HepG2 (cell line): Measurements from ENCODE around the gene PRSS33. TPM values are rescaled to one million over a fixed set of nuclear protein-coding genes. Genes with fewer than 3 reads are reported as not detected.

Source experiments
- EZH2 ChIP-seq: conservative IDR thresholded peaks from 2 replicates; pipeline ENCODE4 v1.6.1; 2012; ENCODE audit warnings: mild to moderate bottlenecking, low read depth, low read length, moderate library complexity
- FOSL1 ChIP-seq: sonication (generic); formaldehyde crosslinking; IDR thresholded peaks from 2 replicates; pipeline ENCODE4 v1.9.0; 2021; ENCODE audit warnings: missing genetic modification reagents, borderline replicate concordance
- GPN1 ChIP-seq: sonication (generic); formaldehyde crosslinking; IDR thresholded peaks from 2 replicates; pipeline ENCODE4 v1.5.1; 2020; ENCODE audit warnings: missing genetic modification reagents, borderline replicate concordance
- HCFC1 ChIP-seq: fragments of 150-350 bp; IDR thresholded peaks from 2 replicates; pipeline ENCODE4 v1.6.1; 2014; ENCODE audit warnings: low read depth, low read length
- HNF1B ChIP-seq: sonication (generic); formaldehyde crosslinking; IDR thresholded peaks from 2 replicates; pipeline ENCODE4 v1.5.1; 2020; ENCODE audit warnings: mild to moderate bottlenecking, moderate library complexity, missing genetic modification reagents
- KDM2A ChIP-seq: sonication (generic); formaldehyde crosslinking; IDR thresholded peaks from 2 replicates; pipeline ENCODE4 v1.4.0; 2020; ENCODE audit warnings: low read depth, missing genetic modification reagents, borderline replicate concordance
- KLF6 ChIP-seq: IDR thresholded peaks from 2 replicates; pipeline ENCODE4 v1.8.0; 2016; ENCODE audit warnings: missing biosample characterization, missing genetic modification reagents
- MXI1 ChIP-seq: IDR thresholded peaks from 3 replicates; pipeline ENCODE4 v1.6.1; 2012; ENCODE audit warnings: low read depth, low read length, inconsistent platforms, borderline replicate concordance
- NFYB ChIP-seq: sonication (generic); formaldehyde crosslinking; IDR thresholded peaks from 2 replicates; pipeline ENCODE4 v1.4.0; 2020; ENCODE audit warnings: missing genetic modification reagents
- SOX5 ChIP-seq: IDR thresholded peaks from 2 replicates; pipeline ENCODE4 v1.6.1; 2016; ENCODE audit warnings: borderline replicate concordance
- SP140L ChIP-seq: sonication (generic); formaldehyde crosslinking; IDR thresholded peaks from 2 replicates; pipeline ENCODE4 v1.4.0; 2020; ENCODE audit warnings: missing genetic modification reagents, borderline replicate concordance
- TOPORS ChIP-seq: sonication (generic); formaldehyde crosslinking; IDR thresholded peaks from 2 replicates; pipeline ENCODE4 v1.8.0; 2023; ENCODE audit warnings: mild to moderate bottlenecking, missing genetic modification reagents
- ZBTB49 ChIP-seq: sonication (generic); formaldehyde crosslinking; IDR thresholded peaks from 2 replicates; pipeline ENCODE4 v1.4.0; 2020; ENCODE audit warnings: missing genetic modification reagents, borderline replicate concordance
- ZNF274 ChIP-seq: sonication (generic); formaldehyde crosslinking; IDR thresholded peaks from 2 replicates; pipeline ENCODE4 v1.5.1; 2020; ENCODE audit warnings: mild to moderate bottlenecking, missing genetic modification reagents
- ZNF331 ChIP-seq: sonication (generic); formaldehyde crosslinking; IDR thresholded peaks from 2 replicates; pipeline ENCODE4 v1.4.0; 2020; ENCODE audit warnings: missing genetic modification reagents
- ZNF431 ChIP-seq: sonication (generic); formaldehyde crosslinking; IDR thresholded peaks from 2 replicates; pipeline ENCODE4 v1.9.0; 2022; ENCODE audit warnings: missing genetic modification reagents, low read depth, mild to moderate bottlenecking, borderline replicate concordance
- ZNF550 ChIP-seq: sonication (generic); formaldehyde crosslinking; IDR thresholded peaks from 2 replicates; pipeline ENCODE4 v1.4.0; 2020; ENCODE audit warnings: mild to moderate bottlenecking, missing genetic modification reagents, borderline replicate concordance
- ZNF678 ChIP-seq: sonication (generic); formaldehyde crosslinking; IDR thresholded peaks from 2 replicates; pipeline ENCODE4 v1.4.0; 2020; ENCODE audit warnings: mild to moderate bottlenecking, missing genetic modification reagents
- polyA plus RNA-seq, 8 experiments: library from polyadenylated mRNA; depleted of rRNA in 3 of 8; stranded (reverse) in 7 of 8; unstranded in 1 of 8; fragments of >200 nt; fragmentation: Illumina TruSeq in 4 of 8; extraction: Trizol in 4 of 8; gene quantifications; 2 replicates each; pipeline versions ENCODE4 v1.2.1 to v1.2.3, GENCODE V29; 2011 to 2016; ENCODE audit warnings: low read depth in 4 of 8, missing spikeins in 1 of 8, mixed read lengths in 1 of 8; ENCODE audit not compliant: insufficient read depth in 1 of 8
- total RNA-seq, 5 experiments: library from RNA; depleted of rRNA; stranded (reverse); fragments of >200 nt; fragmentation: Illumina TruSeq; extraction: Trizol; gene quantifications; 2 replicates each; pipeline ENCODE4 v1.2.3, GENCODE V29; 2016; ENCODE audit warnings: low read depth in 1 of 5
- TF ChIP-seq, protein P1 (sequence below): sonication (generic); formaldehyde crosslinking; IDR thresholded peaks from 2 replicates; pipeline ENCODE4 v1.5.0; 2020; ENCODE audit warnings: missing genetic modification reagents
- TF ChIP-seq, protein P2 (sequence below): sonication (generic); formaldehyde crosslinking; IDR thresholded peaks from 2 replicates; pipeline ENCODE4 v1.4.0; 2020; ENCODE audit warnings: missing genetic modification reagents
- TF ChIP-seq, protein P3 (sequence below): sonication (generic); IDR thresholded peaks from 2 replicates; pipeline ENCODE4 v1.6.1; 2016; ENCODE audit warnings: low read depth, borderline replicate concordance

The PRSS33 gene
- total and polyA plus RNA-seq, 2 of the 13 experiments (the other 11 are each of a cell fraction or from before 2014, with no cell fraction given): not detected

- TF ChIP-seq FOSL1 (CRISPR knock-in tag): no peak
- TF ChIP-seq MXI1: peak; percentile 47; the same call in 1 of the 3 replicates
- TF ChIP-seq ZNF274: 0 out of 2 replicates have a peak, but pooled peaks have one; percentile 30
- TF ChIP-seq, protein P1, sequence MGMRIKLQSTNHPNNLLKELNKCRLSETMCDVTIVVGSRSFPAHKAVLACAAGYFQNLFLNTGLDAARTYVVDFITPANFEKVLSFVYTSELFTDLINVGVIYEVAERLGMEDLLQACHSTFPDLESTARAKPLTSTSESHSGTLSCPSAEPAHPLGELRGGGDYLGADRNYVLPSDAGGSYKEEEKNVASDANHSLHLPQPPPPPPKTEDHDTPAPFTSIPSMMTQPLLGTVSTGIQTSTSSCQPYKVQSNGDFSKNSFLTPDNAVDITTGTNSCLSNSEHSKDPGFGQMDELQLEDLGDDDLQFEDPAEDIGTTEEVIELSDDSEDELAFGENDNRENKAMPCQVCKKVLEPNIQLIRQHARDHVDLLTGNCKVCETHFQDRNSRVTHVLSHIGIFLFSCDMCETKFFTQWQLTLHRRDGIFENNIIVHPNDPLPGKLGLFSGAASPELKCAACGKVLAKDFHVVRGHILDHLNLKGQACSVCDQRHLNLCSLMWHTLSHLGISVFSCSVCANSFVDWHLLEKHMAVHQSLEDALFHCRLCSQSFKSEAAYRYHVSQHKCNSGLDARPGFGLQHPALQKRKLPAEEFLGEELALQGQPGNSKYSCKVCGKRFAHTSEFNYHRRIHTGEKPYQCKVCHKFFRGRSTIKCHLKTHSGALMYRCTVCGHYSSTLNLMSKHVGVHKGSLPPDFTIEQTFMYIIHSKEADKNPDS (CRISPR knock-in tag): no peak; the same call in 1 of the 2 replicates
- TF ChIP-seq KLF6 (CRISPR knock-in tag): peak; percentile 35; the same call in 1 of the 2 replicates
- TF ChIP-seq ZNF431 (CRISPR knock-in tag): no peak
- TF ChIP-seq, protein P2, sequence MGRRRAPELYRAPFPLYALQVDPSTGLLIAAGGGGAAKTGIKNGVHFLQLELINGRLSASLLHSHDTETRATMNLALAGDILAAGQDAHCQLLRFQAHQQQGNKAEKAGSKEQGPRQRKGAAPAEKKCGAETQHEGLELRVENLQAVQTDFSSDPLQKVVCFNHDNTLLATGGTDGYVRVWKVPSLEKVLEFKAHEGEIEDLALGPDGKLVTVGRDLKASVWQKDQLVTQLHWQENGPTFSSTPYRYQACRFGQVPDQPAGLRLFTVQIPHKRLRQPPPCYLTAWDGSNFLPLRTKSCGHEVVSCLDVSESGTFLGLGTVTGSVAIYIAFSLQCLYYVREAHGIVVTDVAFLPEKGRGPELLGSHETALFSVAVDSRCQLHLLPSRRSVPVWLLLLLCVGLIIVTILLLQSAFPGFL: no peak
- peak; percentile 69; the same call in 1 of the 2 replicates for TF ChIP-seq ZNF678 (CRISPR knock-in tag)
- peak; percentile 78 for TF ChIP-seq HCFC1
- TF ChIP-seq, protein P3, sequence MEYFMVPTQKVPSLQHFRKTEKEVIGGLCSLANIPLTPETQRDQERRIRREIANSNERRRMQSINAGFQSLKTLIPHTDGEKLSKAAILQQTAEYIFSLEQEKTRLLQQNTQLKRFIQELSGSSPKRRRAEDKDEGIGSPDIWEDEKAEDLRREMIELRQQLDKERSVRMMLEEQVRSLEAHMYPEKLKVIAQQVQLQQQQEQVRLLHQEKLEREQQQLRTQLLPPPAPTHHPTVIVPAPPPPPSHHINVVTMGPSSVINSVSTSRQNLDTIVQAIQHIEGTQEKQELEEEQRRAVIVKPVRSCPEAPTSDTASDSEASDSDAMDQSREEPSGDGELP: 0 out of 2 replicates have a peak, but pooled peaks have one; percentile 7
- TF ChIP-seq ZNF331: 0 out of 2 replicates have a peak, but pooled peaks have one; percentile 1
- no peak for TF ChIP-seq EZH2
- TF ChIP-seq ZBTB49 (CRISPR knock-in tag): no peak
- TF ChIP-seq ZNF550 (CRISPR knock-in tag): no peak
- peak; percentile 27 for TF ChIP-seq SOX5 (CRISPR knock-in tag)
- TF ChIP-seq KDM2A (CRISPR knock-in tag): peak; percentile 94
- TF ChIP-seq SP140L (CRISPR knock-in tag): no peak; the same call in 1 of the 2 replicates
- TF ChIP-seq NFYB (CRISPR knock-in tag): 0 out of 2 replicates have a peak, but pooled peaks have one; percentile 18
- no peak for TF ChIP-seq GPN1 (CRISPR knock-in tag)
- peak; percentile 90 for TF ChIP-seq HNF1B (CRISPR knock-in tag)
- peak; percentile 91 for TF ChIP-seq TOPORS (CRISPR knock-in tag)
These were observed 35.1 kb downstream of the PRSS33 start, which contains the start of gene SRRM2 (continued) for GRCh38 chr16:2752035-2752849.
